Activated naive CD4-positive, alpha-beta T cell treated with anti-CD3 and anti-CD28 coated beads, Interleukin-2, amount 50 U/mL, for 24 hours (primary cell): ENCODE results near the gene GTF2H1.
"Not testable (repeated sequence)": the region's sequence is repeated elsewhere in the genome, so short reads cannot be mapped to it uniquely, and the experiment has no call there.

Experiments used
- H3K27ac Mint-ChIP-seq: one replicate; pipeline ENCODE4 v1.8.0; 2021; ENCODE audit warnings: mild to moderate bottlenecking, mixed read lengths
- H3K27me3 Mint-ChIP-seq: one replicate; pipeline ENCODE4 v1.8.0; 2021; ENCODE audit warnings: mixed read lengths
- H3K36me3 Mint-ChIP-seq: one replicate; pipeline ENCODE4 v1.8.0; 2021; ENCODE audit warnings: mixed read lengths
- H3K4me1 Mint-ChIP-seq: one replicate; pipeline ENCODE4 v1.8.0; 2021; ENCODE audit warnings: mixed read lengths
- H3K4me3 Mint-ChIP-seq: one replicate; pipeline ENCODE4 v1.8.0; 2021; ENCODE audit warnings: mild to moderate bottlenecking, mixed read lengths
- H3K9me3 Mint-ChIP-seq: one replicate; pipeline ENCODE4 v1.8.0; 2021; ENCODE audit warnings: mixed read lengths

Gene GTF2H1

DNA sequence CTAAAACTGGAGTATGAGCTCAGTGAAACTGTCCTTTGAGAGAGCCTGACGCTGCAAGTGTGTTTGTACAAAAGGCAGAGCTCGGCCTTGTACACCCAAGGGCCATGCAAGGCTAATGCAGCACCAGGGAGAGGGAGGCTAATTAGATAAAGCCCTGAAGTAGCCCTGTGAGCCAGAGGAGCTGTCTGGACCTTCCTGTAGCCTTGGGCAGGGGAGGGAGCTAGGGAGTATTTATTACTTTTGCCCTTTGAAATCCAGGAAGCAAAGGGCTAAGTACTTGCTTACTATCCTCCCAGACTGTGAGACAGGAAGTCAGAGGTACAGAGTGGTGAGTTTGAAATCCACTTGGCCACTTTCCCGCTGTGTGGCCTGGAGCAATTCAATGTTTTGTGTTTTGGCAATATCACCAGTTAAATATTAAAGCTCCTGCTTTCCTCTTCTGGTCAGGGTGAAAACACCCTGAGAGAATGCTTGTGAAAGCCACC is 61.8 kb downstream of the GTF2H1 start:
- Mint-ChIP-seq H3K27me3 (no peaks in the 10 kb centered on the region), H3K4me1 (peaks cover 46% of the 10 kb centered on the region), H3K27ac (peak overlapping the region; percentile 97), H3K9me3 (no peaks in the 10 kb centered on the region), H3K36me3 (no peaks in the 10 kb centered on the region), H3K4me3 (peak overlapping the region; percentile 82)

DNA sequence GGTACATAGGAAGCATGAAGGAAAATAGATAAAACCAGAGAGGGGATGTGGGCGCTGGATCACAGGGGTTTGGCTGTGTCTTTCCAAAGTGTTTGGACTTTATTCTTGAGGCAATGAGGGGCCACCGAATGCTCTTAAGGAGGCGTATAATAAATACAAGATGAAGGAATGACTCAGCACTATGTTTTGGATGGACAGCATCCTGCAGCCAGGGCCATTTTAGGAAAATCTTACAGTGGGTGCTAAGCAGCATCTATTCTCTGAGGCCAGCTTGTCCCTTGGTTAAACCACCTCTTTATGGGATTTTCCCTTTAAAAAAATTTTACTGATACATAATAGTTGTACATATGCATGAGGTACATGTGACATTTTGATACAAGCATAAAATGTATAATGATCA is 67.7 kb downstream of the GTF2H1 start:
- Mint-ChIP-seq H3K4me3 (no peak overlapping the region), H3K36me3 (no peaks in the 10 kb centered on the region), H3K9me3 (no peaks in the 10 kb centered on the region), H3K4me1 (peaks cover 44% of the 10 kb centered on the region), H3K27me3 (no peaks in the 10 kb centered on the region), H3K27ac (no peak overlapping the region)

DNA sequence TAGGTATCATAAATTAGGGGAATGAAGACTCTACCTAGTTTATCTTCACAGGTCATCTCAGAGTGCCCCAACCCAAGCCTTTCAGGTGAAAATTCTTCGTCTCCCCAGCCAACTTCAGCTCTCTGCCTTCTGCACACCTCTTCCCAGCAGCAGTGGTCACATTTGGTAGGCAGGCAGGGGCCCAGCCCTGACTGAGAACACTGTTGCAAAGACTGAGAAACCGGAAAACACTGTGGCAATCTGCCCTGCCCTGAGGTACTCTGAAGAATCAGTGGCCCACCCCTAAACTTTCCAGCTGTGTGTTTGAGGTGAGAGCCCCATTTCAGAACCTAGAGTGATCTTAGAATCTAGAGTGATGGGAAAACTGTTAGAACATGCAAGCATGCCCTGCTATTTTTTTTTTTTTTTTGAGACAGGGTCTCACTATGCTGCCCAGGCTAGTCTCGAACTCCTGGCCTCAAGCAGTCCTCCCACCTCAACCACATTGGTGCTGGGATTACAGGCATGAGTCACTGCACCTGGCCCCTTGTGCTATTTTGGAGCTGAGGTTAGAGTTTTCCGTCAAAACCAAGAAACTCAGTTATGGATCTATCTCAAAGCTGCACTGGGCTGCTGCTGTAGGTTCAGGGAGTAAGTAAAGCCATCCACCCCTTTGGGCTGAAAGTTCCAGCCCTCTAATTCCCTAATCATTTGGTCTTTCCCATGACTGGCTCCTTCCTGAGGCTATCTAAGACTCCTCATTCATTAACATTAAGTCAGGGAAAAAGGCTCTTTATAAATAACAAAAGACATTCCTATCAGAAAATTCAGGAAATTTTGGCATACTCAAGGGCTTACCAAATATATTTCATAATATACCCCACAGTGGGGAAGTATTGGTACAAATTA is 70.3 kb downstream of the GTF2H1 start:
- peak overlapping the region; percentile 74 for H3K27ac Mint-ChIP-seq
- H3K4me1 Mint-ChIP-seq, result peaks cover 31% of the 10 kb centered on the region
- H3K9me3 Mint-ChIP-seq, result no peaks in the 10 kb centered on the region
- H3K36me3 Mint-ChIP-seq, result peaks cover 16% of the 10 kb centered on the region
- H3K27me3 Mint-ChIP-seq, result no peaks in the 10 kb centered on the region
- peak overlapping the region; percentile 49 for H3K4me3 Mint-ChIP-seq

DNA sequence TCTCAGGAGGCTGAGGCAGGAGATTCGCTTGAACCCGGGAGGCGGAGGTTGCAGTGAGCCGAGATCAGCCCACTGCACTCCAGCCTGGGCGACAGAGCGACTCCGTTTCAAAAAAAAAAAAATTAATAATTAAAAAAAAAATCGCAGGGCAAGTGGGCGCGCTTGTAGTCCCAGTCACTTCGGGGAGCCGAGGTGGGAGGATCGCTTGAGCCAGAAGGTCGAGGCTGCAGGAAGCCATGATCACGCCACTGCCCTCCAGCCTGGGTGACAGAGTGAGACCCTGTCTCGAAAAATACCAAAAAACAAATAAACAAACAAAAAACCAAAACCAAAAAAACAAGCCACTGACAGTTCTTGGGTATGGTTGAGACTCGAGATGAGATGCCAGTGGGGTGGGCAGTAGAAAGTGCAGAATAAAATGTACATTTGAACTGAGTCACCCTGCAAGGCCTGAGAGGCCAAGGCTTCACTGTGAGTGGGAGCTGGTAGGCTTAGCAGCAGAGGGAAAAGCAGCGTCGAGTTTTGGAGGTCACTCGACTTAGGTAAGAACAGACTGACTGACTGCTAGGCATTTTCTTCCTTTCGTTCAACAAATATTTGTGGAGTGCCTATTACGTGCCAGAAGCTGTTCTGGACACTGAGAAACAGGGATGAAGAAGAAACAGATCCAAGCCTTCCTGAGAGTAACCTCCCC is 71.4 kb downstream of the GTF2H1 start:
- Mint-ChIP-seq H3K4me1 (peaks cover 32% of the 10 kb centered on the region), H3K27ac (peak overlapping the region; percentile 96), H3K27me3 (no peaks in the 10 kb centered on the region), H3K4me3 (peak overlapping the region; percentile 98), H3K36me3 (peaks cover 22% of the 10 kb centered on the region), H3K9me3 (no peaks in the 10 kb centered on the region)

DNA sequence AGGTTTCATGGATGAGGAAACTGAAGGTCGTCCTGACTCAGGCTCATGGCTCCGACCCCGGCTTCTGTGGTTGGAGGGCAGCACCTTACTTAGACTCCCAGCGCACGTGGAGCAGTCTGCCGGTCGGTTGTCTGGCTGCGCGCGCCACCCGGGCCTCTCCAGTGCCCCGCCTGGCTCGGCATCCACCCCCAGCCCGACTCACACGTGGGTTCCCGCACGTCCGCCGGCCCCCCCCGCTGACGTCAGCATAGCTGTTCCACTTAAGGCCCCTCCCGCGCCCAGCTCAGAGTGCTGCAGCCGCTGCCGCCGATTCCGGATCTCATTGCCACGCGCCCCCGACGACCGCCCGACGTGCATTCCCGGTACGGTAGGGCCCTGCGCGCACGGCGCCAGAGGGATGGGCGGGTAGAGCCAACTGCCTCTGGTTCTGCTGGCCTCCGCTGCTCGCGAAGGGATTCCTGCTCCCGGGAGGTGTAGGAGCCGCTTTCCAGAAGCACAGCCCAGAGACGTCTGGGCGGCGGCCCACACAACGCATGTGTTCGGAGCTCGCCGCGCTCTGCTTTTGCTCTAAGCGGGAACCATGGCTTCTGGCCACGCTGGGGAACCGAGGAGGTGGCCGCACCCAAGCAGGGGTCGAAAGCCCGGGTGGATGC is 72.0 kb downstream of the GTF2H1 start, which contains the start of gene LDHA:
Gene LDHA, plus strand, starts transcription at position 289 of the 653 bp plus-strand sequence. CDS start 2,280 bp downstream, outside the sequence.
- no peaks in the 10 kb centered on the region for H3K9me3 Mint-ChIP-seq
- H3K27ac Mint-ChIP-seq, result peak within 1 kb of the TSS; percentile 96
- H3K27me3 Mint-ChIP-seq, result no peaks in the 10 kb centered on the region
- H3K4me3 Mint-ChIP-seq, result peak within 1 kb of the TSS; percentile 98
- H3K4me1 Mint-ChIP-seq, result peaks cover 38% of the 10 kb centered on the region
- peaks cover 26% of the 10 kb centered on the region for H3K36me3 Mint-ChIP-seq

DNA sequence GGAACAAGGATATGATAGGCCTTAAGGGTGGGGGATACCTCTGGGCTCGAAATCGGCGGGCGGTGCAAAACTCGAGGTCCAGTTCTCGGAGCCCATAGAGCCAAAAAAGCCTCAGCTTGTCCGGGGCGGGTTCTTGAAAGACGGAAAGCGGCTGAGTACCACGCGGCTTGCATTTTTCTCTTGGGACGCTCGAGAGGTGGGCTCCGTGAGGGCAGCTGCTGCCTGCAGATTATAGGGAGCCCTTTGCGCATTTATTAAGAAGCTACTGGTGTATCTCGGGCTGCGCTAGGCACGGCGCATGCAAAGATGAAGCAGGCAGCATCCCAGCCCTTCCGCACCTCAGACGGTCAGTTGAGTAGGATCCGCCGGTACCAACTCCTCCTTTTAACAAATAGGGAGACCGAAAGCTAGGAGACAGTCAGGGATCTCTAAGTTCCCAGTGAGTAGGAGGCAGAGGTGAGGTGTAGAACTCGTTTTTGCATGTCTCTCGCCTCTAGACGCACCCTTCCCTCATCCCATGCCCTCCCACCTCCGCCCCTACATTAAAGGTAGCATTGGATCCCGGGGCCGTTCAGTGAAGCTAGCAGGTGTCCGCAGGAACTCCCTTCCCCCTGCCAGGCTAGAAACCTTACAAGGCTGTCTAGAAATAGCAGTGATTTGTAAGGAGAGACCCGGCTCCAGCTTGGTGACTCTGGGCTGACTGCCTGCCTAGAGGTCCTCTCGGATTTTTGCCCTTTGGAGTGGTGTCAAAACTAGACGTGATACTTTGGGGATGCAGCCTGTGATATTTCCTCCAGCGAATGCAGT is 72.8 kb downstream of the GTF2H1 start:
- H3K4me3 Mint-ChIP-seq, result peak overlapping the region; percentile 98
- peak overlapping the region; percentile 96 for H3K27ac Mint-ChIP-seq

DNA sequence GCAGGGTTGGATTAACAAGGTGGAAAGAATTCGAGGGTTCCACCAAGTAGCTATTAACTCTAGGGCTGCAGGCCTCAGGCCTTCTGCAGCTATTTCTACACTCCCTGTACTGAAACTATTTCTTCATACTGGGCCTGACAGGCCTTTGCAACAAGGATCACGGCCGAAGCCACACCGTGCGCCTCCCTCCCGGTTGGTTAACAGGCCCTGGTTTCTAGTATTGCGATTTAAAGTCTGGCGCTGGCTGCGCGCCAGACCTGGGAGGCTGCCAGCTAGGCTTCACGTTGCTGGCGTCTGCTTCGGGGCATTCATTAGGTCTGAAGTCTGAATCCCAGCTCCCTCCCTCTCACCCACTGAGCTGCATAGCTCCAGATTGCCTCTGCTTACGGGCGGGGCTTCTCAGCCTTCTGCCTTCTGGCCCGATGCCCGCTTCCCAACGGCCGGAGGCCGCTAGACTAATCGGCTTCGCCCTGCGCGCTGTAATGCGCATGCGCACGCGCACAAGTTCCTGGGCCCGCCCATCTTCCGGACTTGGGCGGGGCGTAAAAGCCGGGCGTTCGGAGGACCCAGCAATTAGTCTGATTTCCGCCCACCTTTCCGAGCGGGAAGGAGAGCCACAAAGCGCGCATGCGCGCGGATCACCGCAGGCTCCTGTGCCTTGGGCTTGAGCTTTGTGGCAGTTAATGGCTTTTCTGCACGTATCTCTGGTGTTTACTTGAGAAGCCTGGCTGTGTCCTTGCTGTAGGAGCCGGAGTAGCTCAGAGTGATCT is 73.6 kb downstream of the GTF2H1 start:
- Mint-ChIP-seq H3K36me3 (peaks cover 31% of the 10 kb centered on the region), H3K9me3 (no peaks in the 10 kb centered on the region), H3K27ac (peak overlapping the region; percentile 96), H3K4me1 (peaks cover 38% of the 10 kb centered on the region), H3K4me3 (peak overlapping the region; percentile 98), H3K27me3 (no peaks in the 10 kb centered on the region)

More for the DNA sequence above, 72.8 kb downstream of the GTF2H1 start:
- no peaks in the 10 kb centered on the region for H3K9me3 Mint-ChIP-seq
- H3K4me1 Mint-ChIP-seq, result peaks cover 38% of the 10 kb centered on the region
- no peaks in the 10 kb centered on the region for H3K27me3 Mint-ChIP-seq
- H3K36me3 Mint-ChIP-seq, result peaks cover 28% of the 10 kb centered on the region

DNA sequence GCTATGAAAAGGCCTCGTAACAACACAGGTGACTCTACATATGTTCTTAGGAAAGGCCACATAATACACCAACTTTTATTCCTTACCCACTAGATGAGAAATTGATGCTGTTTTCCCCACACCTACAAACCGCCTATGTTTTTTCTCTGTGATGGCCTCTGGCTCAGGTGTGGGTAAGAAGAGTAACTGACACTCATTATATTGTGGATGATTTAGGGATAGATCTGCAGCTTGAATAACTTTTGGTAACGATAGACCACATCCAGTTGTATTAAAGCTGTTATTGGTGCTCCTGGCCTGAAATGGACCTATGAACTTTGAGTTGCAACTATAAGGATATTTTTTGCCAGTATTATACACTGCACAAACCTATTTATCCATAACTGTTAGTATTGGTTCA is 75.6 kb downstream of the GTF2H1 start:
- peaks cover 33% of the 10 kb centered on the region for H3K36me3 Mint-ChIP-seq
- no peaks in the 10 kb centered on the region for H3K9me3 Mint-ChIP-seq
- H3K4me3 Mint-ChIP-seq, result peak overlapping the region; percentile 75
- peaks cover 25% of the 10 kb centered on the region for H3K4me1 Mint-ChIP-seq
- H3K27ac Mint-ChIP-seq, result peak overlapping the region; percentile 51
- no peaks in the 10 kb centered on the region for H3K27me3 Mint-ChIP-seq

DNA sequence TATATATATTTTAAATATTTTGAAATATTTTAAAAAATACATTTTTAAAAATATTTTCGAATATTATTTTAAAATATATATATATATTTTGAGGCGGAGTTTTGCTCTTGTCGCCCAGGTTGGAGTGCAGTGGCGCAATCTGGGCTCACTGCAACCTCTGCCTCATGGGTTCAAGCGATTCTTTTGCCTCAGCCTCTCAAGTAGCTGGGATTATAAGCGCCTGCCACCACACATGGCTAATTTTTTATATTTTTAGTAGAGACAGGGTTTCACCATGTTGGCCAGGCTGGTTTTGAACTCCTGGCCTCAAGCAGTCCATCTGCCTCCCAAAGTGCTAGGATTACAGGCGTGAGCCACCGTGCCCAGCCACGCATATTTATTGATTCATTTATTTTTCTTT is 78.7 kb downstream of the GTF2H1 start:
- peaks cover 34% of the 10 kb centered on the region for H3K36me3 Mint-ChIP-seq
- H3K4me1 Mint-ChIP-seq, result peaks cover 20% of the 10 kb centered on the region
- H3K27ac Mint-ChIP-seq, H3K9me3 Mint-ChIP-seq, H3K4me3 Mint-ChIP-seq, H3K27me3 Mint-ChIP-seq: not testable (repeated sequence)

DNA sequence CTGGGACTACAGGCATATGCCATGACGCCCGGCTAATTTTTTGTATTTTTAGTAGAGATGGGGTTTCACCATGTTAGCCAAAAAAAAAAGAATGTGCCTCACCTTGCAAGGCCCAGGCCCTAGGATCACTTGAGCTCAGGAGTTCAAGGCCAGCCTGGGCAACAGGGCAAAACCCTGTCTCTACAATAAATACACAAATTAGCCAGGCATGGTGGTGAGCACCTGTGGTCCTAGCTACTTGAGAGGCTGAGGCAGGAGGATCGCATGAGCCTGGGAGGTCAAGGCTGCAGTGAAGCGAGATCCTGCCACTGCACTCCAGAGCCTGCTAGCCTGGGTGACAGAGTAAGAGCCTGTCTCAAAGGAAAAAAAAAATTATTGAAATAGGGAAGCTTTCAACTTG is 81.7 kb downstream of the GTF2H1 start:
- Mint-ChIP-seq H3K4me3 (no peak overlapping the region), H3K36me3 (peaks cover 26% of the 10 kb centered on the region), H3K4me1 (peaks cover 8% of the 10 kb centered on the region), H3K27me3 (no peaks in the 10 kb centered on the region), H3K9me3 (no peaks in the 10 kb centered on the region), H3K27ac (no peak overlapping the region)

DNA sequence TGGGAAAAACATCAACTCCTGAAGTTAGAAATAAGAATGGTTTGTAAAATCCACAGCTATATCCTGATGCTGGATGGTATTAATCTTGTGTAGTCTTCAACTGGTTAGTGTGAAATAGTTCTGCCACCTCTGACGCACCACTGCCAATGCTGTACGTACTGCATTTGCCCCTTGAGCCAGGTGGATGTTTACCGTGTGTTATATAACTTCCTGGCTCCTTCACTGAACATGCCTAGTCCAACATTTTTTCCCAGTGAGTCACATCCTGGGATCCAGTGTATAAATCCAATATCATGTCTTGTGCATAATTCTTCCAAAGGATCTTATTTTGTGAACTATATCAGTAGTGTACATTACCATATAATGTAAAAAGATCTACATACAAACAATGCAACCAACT is 85.0 kb downstream of the GTF2H1 start:
- H3K27ac Mint-ChIP-seq, H3K9me3 Mint-ChIP-seq, H3K4me3 Mint-ChIP-seq, H3K27me3 Mint-ChIP-seq: not testable (repeated sequence)
- H3K4me1 Mint-ChIP-seq, result peaks cover 14% of the 10 kb centered on the region
- H3K36me3 Mint-ChIP-seq, result peaks cover 20% of the 10 kb centered on the region

DNA sequence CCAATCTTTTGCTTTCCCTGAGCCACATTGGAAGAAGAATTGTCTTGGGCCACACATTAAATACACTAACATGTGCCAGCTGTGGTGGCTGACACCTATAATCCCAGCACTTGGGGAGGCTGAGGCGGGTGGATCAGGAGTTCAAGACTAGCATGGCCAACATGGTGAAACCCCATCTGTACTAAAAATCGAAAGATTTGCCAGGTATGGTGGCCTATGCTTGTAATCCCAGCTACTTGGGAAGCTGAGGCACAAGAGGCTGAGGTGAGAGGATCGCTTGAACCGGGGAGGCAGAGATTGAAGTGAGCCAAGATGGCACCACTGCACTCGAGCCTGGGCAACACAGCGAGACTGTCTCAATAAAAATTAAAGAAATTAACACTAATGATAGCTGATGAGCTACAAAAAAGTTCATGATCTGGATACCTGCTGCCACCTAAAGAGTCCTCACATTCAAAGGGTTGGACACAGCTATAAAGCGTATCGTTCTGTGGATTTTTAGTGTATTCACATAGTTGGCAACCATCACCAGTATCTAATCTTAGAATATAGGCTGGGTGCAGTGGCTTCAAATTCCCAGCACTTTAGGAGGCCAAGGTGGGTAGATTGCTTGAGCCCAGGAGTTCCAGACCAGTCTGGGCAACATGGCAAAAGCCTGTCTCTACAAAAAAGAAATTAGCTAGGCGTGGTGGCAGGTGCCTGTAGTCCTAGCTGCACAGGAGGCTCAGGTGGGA is 86.4 kb downstream of the GTF2H1 start:
- Mint-ChIP-seq H3K4me1 (peaks cover 9% of the 10 kb centered on the region), H3K9me3 (peaks cover 5% of the 10 kb centered on the region), H3K27me3 (no peaks in the 10 kb centered on the region), H3K36me3 (peaks cover 13% of the 10 kb centered on the region), H3K27ac (no peak overlapping the region), H3K4me3 (no peak overlapping the region)

DNA sequence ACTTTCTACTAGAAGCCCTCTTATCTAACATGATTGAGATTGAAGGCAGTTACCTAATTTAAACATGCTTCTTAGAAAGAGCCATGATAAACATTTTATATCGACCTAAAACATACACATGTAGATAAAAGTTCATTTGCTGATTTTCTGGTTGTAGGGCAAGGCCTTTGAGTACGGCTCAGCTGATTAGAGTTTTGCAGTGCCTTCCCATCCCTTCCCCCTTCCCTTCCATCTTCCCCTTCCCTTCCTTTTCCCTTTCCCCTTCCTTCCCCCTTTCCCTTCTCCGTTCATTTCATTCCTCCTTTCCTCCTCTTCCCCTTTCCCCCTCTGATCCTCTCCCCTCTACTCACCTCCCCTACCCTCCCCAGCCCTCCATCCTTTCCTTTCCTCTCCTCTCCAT is 94.1 kb downstream of the GTF2H1 start:
- peaks cover 14% of the 10 kb centered on the region for H3K4me1 Mint-ChIP-seq
- no peak overlapping the region for H3K4me3 Mint-ChIP-seq
- no peaks in the 10 kb centered on the region for H3K9me3 Mint-ChIP-seq
- H3K27ac Mint-ChIP-seq, result no peak overlapping the region
- no peaks in the 10 kb centered on the region for H3K36me3 Mint-ChIP-seq
- H3K27me3 Mint-ChIP-seq, result no peaks in the 10 kb centered on the region
